Measurements from ENCODE around the gene BNIP2.

BNIP2 gene

GRCh38 chr15:59722476-59722875 is 33.4 kb upstream of the BNIP2 start:
- TF ChIP-seq CTCF (conservative IDR thresholded peaks at IDR 0.05; ENCODE audit: low read depth) = no peak
- H3K27ac ChIP-seq = no peak overlapping the region
- ChIA-PET CTCF (interaction anchor here (1.2 kb wide), 1 partner anchor 604 kb away, joined by 3 read pairs; no protein-coding TSS in a partner anchor), POLR2A (ENCODE audit: low non-redundant PET) (no interaction called here)
- DNase-seq (ENCODE audit: low spot score) = no peak

- POLR2A ChIA-PET (ENCODE audit: low non-redundant PET) = no interaction called here
- no peak overlapping the region for H3K27ac ChIP-seq
- CTCF ChIA-PET = interaction anchor here (1.2 kb wide), 1 partner anchor 605 kb away, joined by 3 read pairs; no protein-coding TSS in a partner anchor
- DNase-seq (ENCODE audit: low spot score) = no peak
- no peak for TF ChIP-seq CTCF (conservative IDR thresholded peaks at IDR 0.05; ENCODE audit: low read depth)
Measured at GRCh38 chr15:59722037-59722436, 32.9 kb upstream of the BNIP2 start.

- no peak for TF ChIP-seq CTCF (conservative IDR thresholded peaks at IDR 0.05; ENCODE audit: low read depth)
- no peak overlapping the region for H3K27ac ChIP-seq
- no peak for DNase-seq (ENCODE audit: low spot score)
- ChIA-PET CTCF (no interaction called here), POLR2A (ENCODE audit: low non-redundant PET) (no interaction called here)
Measured at GRCh38 chr15:59721411-59721810, 32.3 kb upstream of the BNIP2 start.

GRCh38 chr15:59713177-59713576 is 24.1 kb upstream of the BNIP2 start:
- no peak for TF ChIP-seq CTCF (conservative IDR thresholded peaks at IDR 0.05; ENCODE audit: low read depth)
- ChIA-PET CTCF (interaction anchor here (1.2 kb wide), 1 partner anchor 12 kb away, joined by 3 read pairs; no protein-coding TSS in a partner anchor), POLR2A (ENCODE audit: low non-redundant PET) (no interaction called here)
- DNase-seq (ENCODE audit: low spot score) = no peak
- H3K27ac ChIP-seq = no peak overlapping the region

GRCh38 chr15:59711451-59712243 is 22.5 kb upstream of the BNIP2 start:
- H3K27ac ChIP-seq = no peak overlapping the region
- ChIA-PET CTCF (interaction anchor here (0.5 to 1.2 kb wide), 2 partner anchors 14 to 614 kb away, joined by 3 to 4 read pairs; no protein-coding TSS in a partner anchor), POLR2A (ENCODE audit: low non-redundant PET) (no interaction called here)
- no peak for DNase-seq (ENCODE audit: low spot score)
- no peak for TF ChIP-seq CTCF (conservative IDR thresholded peaks at IDR 0.05; ENCODE audit: low read depth)

GRCh38 chr15:59707619-59708018 is 18.5 kb upstream of the BNIP2 start:
- no peak for DNase-seq (ENCODE audit: low spot score)
- no peak for TF ChIP-seq CTCF (conservative IDR thresholded peaks at IDR 0.05; ENCODE audit: low read depth)
- ChIA-PET CTCF (interaction anchor here (0.7 kb wide), 2 partner anchors 95 to 1339 kb away, joined by 3 to 4 read pairs; no protein-coding TSS in a partner anchor), POLR2A (ENCODE audit: low non-redundant PET) (no interaction called here)
- H3K27ac ChIP-seq = no peak overlapping the region

All from RWPE1 (cell line).